Dedifferentiated amniotic fluid mesenchymal stem cell (primary cell): ENCODE measurements around the gene CAV1.
"Not testable (repeated sequence)": the region's sequence is repeated elsewhere in the genome, so short reads cannot be mapped to it uniquely, and the experiment has no call there.

Experiments used
- DNase-seq: peaks from one replicate; pipeline ENCODE4 v3.0.0-alpha.2; 2016; ENCODE audit errors: extremely low spot score

CAV1 gene

GRCh38 chr7:116582164-116582732, 57.4 kb downstream of the CAV1 start:
- no peak for DNase-seq

DNA sequence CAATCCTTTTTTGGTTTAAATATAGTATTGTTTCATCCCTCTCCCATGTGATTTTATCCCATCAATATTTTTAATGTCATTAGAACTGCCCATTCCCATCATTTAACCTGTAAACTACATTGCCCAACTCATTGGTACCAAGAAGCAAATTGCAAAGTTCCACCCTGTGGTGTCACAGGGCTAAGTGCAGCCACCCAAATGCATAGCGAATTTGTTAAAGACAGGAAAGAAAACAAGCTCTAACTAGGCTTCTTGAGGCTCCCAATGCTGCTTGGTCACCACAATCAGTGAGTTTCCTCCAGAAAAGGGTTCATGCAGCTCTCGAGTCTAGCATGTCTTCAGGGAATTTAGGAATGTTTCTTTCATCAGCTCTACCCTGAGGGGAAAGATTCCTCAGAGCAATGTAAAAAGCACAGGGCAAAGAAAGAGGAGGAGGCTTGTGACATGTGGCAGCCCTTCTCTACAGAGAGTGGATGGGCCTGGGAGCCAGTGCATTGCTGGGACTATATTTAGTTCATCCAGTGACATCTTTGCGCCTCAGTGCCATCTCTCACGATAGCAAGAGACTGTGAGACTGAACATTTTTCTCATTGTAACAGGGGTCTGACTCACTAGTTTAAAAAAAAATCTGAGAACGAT, 58.1 kb downstream of the CAV1 start:
- DNase-seq = peak; percentile 93

GRCh38 chr7:116583653-116584052, 58.8 kb downstream of the CAV1 start:
- no peak for DNase-seq

- DNase-seq = no peak
These were observed 59.9 kb downstream of the CAV1 start for GRCh38 chr7:116584721-116585120.

DNA sequence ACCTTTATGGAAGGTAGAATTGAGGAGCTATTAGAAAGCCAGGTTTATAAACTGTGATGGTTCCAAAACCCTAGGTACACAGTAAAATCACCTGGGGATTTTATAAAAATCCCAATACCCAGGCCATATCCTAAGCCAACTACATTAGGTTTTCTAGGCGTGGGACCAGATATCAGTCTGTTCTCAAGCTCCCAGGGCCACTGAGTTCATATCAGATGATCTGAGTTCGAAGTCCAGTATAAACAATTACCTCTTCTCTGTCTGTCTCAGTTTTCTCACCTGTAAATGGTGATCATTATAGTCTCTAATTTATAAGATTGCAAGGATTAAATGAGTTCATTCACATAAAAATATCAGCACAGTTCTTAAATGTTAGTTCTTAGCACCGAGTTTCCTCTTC, 60.6 kb downstream of the CAV1 start:
- DNase-seq = no peak

DNA sequence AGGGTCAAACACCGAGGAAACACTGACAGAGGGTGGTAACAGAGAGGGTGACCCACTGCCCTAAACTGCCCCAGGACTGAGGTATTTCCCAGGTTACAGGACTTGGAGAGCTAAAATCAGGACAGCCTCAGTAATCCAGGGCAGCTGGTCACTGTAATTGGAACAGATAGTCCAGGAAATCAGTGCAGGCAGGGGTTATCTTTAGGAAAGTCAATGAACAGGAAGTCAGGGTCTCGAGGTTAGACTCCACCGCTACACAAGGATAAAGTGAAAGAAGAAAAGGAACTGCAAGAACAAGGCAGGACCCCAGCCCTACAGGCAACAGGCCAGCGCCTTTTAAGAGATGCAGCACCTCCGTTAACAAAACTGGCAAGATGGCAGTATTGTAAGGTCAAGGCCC, 61.1 kb downstream of the CAV1 start:
- no peak for DNase-seq

- not testable (repeated sequence) for DNase-seq
These were observed 62.4 kb downstream of the CAV1 start for GRCh38 chr7:116587200-116587599.

DNA sequence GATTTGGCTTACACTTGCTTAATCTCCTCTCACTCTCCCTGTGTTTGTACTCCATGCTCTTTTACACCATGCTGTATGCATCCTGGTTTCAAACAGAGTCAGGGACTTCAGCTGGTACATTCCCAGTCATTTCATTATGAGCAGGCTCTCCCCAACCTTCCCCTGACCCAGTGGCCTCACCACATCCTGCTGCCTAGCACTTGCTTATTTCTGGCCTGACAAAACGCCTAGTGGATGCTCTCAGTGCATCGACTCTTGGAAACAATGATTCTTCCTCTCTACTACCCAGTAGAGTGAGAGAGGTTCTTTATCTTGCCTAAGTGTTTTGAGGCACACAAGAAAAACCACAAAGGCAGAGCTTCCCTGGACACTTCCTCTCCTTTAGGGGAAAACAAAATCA, 63.4 kb downstream of the CAV1 start:
- peak; percentile 24 for DNase-seq

DNA sequence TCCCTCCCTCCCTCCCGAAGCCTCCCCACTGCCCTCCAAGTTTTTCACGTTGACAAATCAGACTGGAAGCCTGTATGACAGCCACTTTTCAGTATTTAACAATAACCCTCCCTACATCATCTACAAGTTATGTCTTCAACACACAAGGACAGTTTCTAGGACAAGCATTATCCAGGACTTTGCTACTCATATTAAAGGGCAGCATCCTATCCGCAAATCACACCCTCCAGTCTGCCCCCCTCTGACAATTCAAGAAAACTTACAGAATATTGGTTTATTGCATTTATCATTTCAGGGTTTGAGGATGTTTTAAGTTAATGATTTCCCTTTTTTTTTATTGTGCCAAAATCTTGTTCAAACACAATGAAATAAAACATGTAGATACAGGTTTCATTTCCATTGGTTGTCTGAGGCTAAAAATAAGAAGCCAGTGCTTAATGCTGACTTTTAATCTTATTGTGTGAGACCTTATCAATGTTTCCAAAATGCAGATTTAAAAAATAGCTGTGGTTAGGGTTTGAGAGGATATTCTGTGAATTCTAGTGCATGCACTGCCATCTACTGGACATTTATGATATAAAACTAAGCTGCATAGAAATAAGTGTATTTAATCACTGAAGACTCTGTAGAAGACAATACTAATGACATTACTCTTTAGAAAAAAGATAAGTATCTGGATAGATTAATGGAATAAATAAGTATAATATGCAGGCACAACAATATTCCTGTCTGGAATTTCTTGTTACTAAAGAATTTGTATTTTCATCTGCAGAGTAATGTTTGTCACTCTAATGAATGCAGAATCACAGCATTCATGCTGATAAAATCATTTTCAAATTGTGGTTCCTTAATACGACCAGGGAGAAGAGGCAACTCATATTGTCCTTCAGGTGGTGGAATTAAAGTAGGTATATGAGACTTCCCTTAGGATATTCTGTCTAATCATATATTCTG, 64.1 kb downstream of the CAV1 start:
- peak; percentile 80 for DNase-seq

- DNase-seq = no peak
These were observed 66.6 kb downstream of the CAV1 start for GRCh38 chr7:116591202-116592040.

DNA sequence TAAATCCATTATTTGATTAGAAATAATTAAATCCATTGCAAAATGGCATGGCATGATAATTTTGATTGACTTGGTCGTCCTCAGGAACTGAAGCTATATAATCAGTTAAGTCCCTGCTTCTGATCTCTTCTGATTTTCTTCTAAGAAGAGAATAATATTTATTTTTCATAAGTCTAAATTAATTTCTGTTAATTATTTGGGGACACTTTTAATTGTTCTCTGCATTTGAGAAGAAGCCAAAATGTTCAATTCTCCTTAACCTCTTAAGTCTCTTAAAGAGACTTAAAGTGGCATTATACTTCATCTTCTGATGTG, 67.2 kb downstream of the CAV1 start:
- DNase-seq = no peak

- no peak for DNase-seq
These were observed 67.6 kb downstream of the CAV1 start for GRCh38 chr7:116592445-116592844.

GRCh38 chr7:116593359-116594075, 68.7 kb downstream of the CAV1 start:
- no peak for DNase-seq

- DNase-seq = no peak
These were observed 70.2 kb downstream of the CAV1 start for GRCh38 chr7:116595063-116595462.

- no peak for DNase-seq
These were observed 72.5 kb downstream of the CAV1 start for GRCh38 chr7:116597384-116597783.

GRCh38 chr7:116598278-116598677, 73.4 kb downstream of the CAV1 start:
- no peak for DNase-seq

- no peak for DNase-seq
These were observed 74.0 kb downstream of the CAV1 start for GRCh38 chr7:116598861-116599260.

DNA sequence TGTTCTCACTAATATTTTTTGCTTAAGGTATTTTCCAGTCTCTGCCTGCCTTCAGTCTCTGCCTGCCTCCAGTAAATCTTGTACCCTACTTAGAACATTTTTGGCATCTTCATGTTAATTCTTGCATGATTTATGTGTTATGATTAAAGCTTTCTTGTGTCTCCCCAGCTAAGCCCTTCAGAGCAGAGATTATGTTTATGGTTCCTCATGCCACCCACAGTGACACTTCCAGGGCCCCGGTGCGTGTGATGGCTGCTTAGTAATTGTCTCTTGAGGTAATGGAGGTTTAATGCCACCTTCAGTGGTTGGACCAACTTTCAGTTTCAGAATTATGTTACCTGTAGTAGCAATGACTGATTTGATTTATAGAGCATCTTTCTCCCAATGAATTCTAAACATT, 76.6 kb downstream of the CAV1 start:
- DNase-seq = no peak

- no peak for DNase-seq
These were observed 82.5 kb downstream of the CAV1 start for GRCh38 chr7:116607299-116607698.

GRCh38 chr7:116610210-116610609, 85.4 kb downstream of the CAV1 start:
- DNase-seq = no peak

DNA sequence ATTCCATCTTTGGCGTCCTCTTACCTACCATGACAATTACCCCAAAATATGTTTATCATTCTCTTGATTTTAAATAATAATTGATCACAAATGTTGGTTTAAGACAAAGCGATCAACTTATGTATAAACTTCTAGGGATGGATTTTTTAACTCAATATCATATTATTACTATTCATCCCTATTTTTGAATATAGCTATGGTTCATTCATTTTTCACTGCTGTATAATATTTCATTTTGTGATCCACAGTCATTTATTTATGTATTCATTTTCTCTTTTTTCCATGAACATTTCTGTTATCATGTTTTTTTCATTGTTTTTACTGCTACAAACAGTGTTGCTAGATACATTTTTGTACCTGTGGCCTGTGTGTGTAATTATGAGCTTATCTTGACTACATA, 85.9 kb downstream of the CAV1 start:
- DNase-seq = no peak
